ENCODE data around the gene RAPGEFL1.
"Not testable (repeated sequence)": the region's sequence is repeated elsewhere in the genome, so short reads cannot be mapped to it uniquely, and the experiment has no call there.

The RAPGEFL1 gene

GRCh38 chr17:40213914-40214313 lies 36.6 kb downstream of the RAPGEFL1 start:
- DNase-seq, result not testable (repeated sequence)

DNA sequence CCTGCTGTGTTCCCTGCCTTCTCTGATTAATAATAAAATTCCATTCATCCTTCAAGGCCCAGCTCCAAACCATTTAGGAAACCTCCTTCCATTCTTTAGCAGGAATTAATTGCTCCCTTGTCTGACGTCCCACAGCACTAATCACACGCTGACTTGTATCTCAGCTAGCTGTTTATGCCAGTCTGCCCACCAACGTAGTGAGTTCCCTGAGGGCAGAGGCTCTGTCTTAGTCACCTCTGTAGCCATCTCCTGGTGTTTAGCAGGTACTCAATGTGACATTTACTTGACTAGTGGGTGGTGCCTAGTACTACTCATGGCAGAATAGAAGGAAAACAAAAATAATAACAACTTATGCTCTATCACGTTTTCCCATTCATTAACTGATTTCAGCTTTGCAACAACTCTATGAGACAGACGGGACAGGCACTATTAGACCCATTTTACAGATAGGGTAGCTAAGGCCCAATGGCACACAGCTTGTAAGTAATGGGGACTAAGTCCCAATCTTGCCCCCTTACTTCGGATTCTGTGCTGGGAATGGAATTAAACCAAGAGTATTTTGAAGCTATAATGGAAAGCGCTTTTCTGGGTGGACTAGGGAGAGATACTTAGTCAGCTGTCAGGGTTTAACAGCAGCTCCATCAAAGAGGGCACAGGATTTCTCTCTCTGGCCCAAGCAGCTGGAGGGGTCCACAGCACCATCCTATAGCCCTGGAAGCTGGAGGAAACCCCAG lies 40.9 kb downstream of the RAPGEFL1 start:
- DNase-seq, result no peak

GRCh38 chr17:40218740-40219593 lies 41.7 kb downstream of the RAPGEFL1 start, which contains the start of gene WIPF2:
WIPF2 (plus strand) TSS chr17:40219304; CDS start chr17:40256460, 37,156 bp downstream.
- peak; percentile 98 for DNase-seq

- DNase-seq, result no peak
Measured at GRCh38 chr17:40219594-40220338, 42.5 kb downstream of the RAPGEFL1 start.

DNA sequence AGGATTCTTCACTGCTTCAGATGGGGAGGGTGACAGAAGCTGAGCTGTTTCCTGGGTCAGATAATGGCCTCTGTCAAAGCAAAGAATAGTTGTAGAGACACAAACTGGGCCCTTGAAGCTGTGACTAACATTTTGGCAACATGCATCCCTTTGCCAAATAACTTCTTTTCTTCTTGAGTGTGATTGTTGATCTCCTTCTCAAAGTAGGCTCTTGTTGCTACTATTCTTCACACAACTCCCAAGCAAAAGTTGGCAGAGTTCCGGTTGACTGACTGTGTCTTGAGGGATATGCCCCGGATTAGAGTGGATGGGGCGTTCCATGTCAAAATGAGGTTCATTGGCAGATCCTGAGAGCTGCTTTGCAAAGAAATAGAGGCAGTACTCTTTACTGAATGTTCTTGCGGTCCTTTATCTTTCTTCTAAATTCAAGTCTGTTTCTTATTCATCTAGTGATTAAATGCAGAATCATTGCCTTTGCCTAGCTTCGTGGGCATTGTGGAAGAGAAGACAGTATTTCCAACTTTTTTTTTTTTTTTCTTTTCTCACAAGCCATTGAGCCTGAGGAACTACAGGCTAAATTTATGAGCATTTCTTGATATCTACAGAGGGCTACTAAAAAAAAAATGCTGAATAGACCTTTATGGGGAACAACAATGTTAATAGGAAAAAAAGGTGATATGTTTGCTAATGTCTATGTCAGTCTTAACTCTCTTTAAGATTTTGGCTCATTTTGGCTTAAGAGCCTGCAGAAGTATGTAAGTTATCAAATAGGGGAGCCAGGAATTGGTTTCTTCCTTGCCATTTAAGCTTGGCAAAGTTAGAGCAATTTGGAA lies 47.7 kb downstream of the RAPGEFL1 start:
- no peak for DNase-seq

DNA sequence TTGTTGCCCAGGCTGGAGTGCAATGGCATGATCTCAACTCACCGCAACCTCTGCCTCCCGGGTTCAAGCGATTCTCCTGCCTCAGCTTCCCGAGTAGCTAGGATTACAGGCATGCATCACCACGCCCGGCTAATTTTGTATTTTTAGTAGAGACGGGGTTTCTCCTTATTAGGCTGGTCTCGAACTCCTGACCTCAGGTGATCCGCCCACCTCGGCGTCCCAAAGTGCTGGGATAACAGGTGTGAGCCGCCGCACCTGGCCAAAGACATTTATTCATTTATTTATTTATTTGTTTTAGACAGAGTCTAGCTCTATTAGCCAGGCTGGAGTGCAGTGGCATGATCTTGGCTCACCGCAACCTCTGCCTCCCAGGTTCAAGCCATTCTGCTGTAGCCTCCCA lies 51.9 kb downstream of the RAPGEFL1 start:
- not testable (repeated sequence) for DNase-seq

DNA sequence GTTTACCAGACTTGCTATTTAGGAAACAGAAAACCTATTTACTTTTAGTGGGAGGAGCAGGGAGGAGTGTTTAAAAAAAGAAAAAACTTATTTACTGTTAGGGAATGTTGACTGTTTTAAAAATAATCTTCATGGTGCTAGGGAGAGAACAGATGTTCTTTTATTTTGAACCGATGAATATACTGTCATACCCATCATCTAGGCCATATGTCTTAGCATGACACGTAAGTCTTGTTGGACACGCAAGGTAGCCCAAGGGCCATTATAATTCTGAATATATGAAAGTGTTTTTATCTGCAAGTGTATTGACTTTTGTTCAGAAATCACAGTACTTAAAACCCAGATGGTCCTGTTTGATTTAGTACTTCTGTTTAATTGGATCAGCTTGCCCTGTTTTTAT lies 53.4 kb downstream of the RAPGEFL1 start:
- no peak for DNase-seq

- not testable (repeated sequence) for DNase-seq
Measured at GRCh38 chr17:40231928-40232327, 54.7 kb downstream of the RAPGEFL1 start.

DNA sequence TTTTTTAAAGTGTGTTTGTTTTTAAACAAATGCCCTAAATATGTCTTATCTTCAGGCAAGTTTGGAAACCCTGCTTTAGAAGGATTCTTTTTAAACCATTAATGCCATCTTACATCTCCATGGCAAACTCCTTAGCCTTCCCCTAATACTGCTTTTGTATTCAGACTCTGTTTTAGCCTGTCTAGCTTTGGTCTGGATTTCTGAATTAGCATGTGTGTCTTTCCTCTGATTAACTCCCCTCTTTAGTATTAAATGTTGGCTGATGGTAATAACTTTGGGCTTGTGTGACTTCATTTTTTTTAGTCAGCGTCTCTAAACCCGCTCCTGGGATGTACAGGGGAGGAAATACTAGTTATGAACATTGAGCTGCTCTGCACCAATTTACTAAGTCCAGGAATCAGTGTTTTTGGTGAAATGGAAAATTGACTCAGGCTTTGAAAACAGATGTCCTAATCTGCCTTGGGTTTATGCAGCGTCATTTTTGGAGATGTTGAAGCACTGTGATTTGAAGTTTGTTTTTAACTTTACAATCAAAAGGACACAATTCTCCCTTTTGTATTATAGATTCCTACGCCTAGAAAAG lies 64.1 kb downstream of the RAPGEFL1 start:
- DNase-seq, result no peak

GRCh38 chr17:40242774-40243173 lies 65.5 kb downstream of the RAPGEFL1 start:
- no peak for DNase-seq

- DNase-seq, result no peak
Measured at GRCh38 chr17:40243761-40244160, 66.5 kb downstream of the RAPGEFL1 start.

DNA sequence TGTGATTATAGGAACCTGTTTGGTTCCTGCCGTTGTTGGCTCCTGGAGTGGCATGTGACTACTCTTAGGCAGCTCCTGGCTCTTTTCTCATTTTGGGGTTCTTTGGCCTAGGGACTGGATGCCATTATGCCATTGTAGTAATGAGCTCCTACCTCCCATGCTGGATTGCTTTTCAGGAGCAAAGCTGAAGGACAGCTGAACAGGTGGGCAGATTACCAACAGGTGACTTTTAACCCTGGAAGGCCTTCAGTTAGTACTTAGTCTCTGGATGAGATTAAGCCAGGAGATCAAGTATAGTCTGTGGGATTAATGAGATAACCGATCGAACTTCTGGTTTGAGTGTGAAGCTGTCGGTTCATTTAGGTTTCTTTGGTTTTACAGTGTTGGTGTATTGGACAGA lies 67.0 kb downstream of the RAPGEFL1 start:
- DNase-seq, result no peak
